IMR-90 (cell line): ENCODE results near the gene SLC35E3.

Source experiments
- BHLHE40 ChIP-seq: fragments of 150-350 bp; IDR thresholded peaks from 2 replicates; pipeline ENCODE4 v1.6.1; 2016; ENCODE audit warnings: mild to moderate bottlenecking, low read depth, low read length
- CEBPB ChIP-seq: IDR thresholded peaks from 2 replicates; pipeline ENCODE4 v1.6.1; 2012; ENCODE audit warnings: low read depth, low read length, improper control_type of control experiment
- FOS ChIP-seq: fragments of 150-350 bp; IDR thresholded peaks from 2 replicates; pipeline ENCODE4 v1.6.1; 2016; ENCODE audit warnings: low read depth, low read length
- MAFK ChIP-seq: IDR thresholded peaks from 2 replicates; pipeline ENCODE4 v1.6.1; 2012; ENCODE audit warnings: low read depth, low read length, improper control_type of control experiment
- MAZ ChIP-seq: IDR thresholded peaks from 2 replicates; pipeline ENCODE4 v1.6.1; 2012; ENCODE audit warnings: low read depth, mild to moderate bottlenecking, low read length, improper control_type of control experiment, moderate library complexity, borderline replicate concordance
- MXI1 ChIP-seq: IDR thresholded peaks from 2 replicates; pipeline ENCODE4 v1.6.1; 2012; ENCODE audit warnings: low read depth, mild to moderate bottlenecking, low read length, moderate library complexity, borderline replicate concordance
- POLR2A ChIP-seq: IDR thresholded peaks from 2 replicates; pipeline ENCODE4 v1.6.1; 2012; ENCODE audit warnings: mild to moderate bottlenecking, low read depth, low read length
- RAD21 ChIP-seq: IDR thresholded peaks from 2 replicates; pipeline ENCODE4 v1.6.1; 2012; ENCODE audit warnings: low read length, improper control_type of control experiment
- RCOR1 ChIP-seq: IDR thresholded peaks from 2 replicates; pipeline ENCODE4 v1.6.1; 2012; ENCODE audit warnings: mild to moderate bottlenecking, low read length, improper control_type of control experiment; ENCODE audit not compliant: insufficient replicate concordance
- TF ChIP-seq, protein P1 (sequence below): conservative IDR thresholded peaks from 2 replicates; pipeline ENCODE4 v1.5.1; 2012; ENCODE audit warnings: mild to moderate bottlenecking, low read depth, low read length, improper control_type of control experiment
- TF ChIP-seq, protein P2 (sequence below): fragments of 150-350 bp; IDR thresholded peaks from 2 replicates; pipeline ENCODE4 v1.6.1; 2016; ENCODE audit warnings: low read depth, mild to moderate bottlenecking, low read length, moderate library complexity, borderline replicate concordance

DNA sequence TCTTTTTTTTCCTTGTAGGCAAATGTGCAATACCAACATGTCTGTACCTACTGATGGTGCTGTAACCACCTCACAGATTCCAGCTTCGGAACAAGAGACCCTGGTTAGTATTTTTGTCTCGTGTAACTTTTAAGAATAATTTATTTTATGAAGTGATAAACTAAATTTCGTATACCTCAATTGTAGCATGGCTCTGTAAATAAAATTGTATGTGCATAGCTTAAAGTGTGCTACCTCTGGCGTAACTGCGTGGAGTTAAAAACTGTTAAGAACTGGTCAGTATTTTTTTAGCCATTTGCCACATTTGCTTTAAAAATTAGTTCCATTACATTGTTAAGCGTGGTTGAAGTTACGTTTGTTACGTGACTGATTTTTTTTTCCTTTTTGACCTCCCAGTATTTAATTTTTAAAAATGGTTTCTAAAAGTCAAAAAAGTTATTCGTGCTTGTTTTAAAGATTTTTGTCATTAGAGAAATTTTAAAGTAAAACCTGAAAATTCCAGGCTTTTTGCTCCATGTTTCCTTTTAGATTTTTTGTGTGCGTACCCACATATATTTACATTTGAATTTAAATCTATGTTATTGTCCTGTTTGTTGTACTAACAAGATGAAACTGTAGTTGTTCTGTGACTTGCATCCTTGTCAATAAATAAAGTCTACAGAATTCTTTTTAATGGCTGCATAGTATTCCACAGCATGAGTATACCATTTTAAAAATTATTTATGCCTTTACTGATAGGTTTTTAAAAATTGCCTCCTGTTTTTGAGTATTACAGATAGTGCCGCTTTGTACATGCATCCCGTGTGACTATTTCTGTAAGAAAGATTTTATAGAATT is 63.4 kb downstream of the SLC35E3 start:
- TF ChIP-seq, protein P1, sequence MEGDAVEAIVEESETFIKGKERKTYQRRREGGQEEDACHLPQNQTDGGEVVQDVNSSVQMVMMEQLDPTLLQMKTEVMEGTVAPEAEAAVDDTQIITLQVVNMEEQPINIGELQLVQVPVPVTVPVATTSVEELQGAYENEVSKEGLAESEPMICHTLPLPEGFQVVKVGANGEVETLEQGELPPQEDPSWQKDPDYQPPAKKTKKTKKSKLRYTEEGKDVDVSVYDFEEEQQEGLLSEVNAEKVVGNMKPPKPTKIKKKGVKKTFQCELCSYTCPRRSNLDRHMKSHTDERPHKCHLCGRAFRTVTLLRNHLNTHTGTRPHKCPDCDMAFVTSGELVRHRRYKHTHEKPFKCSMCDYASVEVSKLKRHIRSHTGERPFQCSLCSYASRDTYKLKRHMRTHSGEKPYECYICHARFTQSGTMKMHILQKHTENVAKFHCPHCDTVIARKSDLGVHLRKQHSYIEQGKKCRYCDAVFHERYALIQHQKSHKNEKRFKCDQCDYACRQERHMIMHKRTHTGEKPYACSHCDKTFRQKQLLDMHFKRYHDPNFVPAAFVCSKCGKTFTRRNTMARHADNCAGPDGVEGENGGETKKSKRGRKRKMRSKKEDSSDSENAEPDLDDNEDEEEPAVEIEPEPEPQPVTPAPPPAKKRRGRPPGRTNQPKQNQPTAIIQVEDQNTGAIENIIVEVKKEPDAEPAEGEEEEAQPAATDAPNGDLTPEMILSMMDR: no peak
- TF ChIP-seq BHLHE40: no peak
- TF ChIP-seq MXI1: no peak
- no peak for TF ChIP-seq POLR2A
- no peak for TF ChIP-seq CEBPB
- TF ChIP-seq MAFK: no peak
- no peak for TF ChIP-seq RAD21
- TF ChIP-seq MAZ: no peak
- TF ChIP-seq RCOR1: no peak
- TF ChIP-seq, protein P2, sequence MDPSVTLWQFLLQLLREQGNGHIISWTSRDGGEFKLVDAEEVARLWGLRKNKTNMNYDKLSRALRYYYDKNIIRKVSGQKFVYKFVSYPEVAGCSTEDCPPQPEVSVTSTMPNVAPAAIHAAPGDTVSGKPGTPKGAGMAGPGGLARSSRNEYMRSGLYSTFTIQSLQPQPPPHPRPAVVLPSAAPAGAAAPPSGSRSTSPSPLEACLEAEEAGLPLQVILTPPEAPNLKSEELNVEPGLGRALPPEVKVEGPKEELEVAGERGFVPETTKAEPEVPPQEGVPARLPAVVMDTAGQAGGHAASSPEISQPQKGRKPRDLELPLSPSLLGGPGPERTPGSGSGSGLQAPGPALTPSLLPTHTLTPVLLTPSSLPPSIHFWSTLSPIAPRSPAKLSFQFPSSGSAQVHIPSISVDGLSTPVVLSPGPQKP: no peak
- no peak for TF ChIP-seq FOS
